HEK293 (cell line): ENCODE results near the gene PMEL.

Experiments used
- YY1 ChIP-seq: fragments of 450-650 bp; formaldehyde crosslinking; IDR thresholded peaks from 2 replicates; pipeline ENCODE4 v1.5.1; 2018; ENCODE audit warnings: missing biosample characterization, missing genetic modification characterization
- ZNF112 ChIP-seq: fragments of 450-650 bp; formaldehyde crosslinking; IDR thresholded peaks from 2 replicates; pipeline ENCODE4 v1.5.0; 2017; ENCODE audit warnings: missing biosample characterization, missing genetic modification characterization
- ZNF239 ChIP-seq: fragments of 450-650 bp; formaldehyde crosslinking; IDR thresholded peaks from 2 replicates; pipeline ENCODE4 v1.5.1; 2016; ENCODE audit warnings: missing biosample characterization, missing genetic modification characterization
- ZNF302 ChIP-seq: fragments of 450-650 bp; formaldehyde crosslinking; IDR thresholded peaks from 2 replicates; pipeline ENCODE4 v1.5.1; 2016; ENCODE audit warnings: missing biosample characterization, missing genetic modification characterization, low read depth
- ZNF350 ChIP-seq: fragments of 450-650 bp; formaldehyde crosslinking; IDR thresholded peaks from 2 replicates; pipeline ENCODE4 v1.5.0; 2017; ENCODE audit warnings: missing biosample characterization, mild to moderate bottlenecking, missing genetic modification characterization
- ZNF501 ChIP-seq: fragments of 450-650 bp; formaldehyde crosslinking; IDR thresholded peaks from 2 replicates; pipeline ENCODE4 v1.5.1; 2016; ENCODE audit warnings: missing biosample characterization, missing genetic modification characterization
- ZNF660 ChIP-seq: fragments of 450-650 bp; IDR thresholded peaks from 2 replicates; pipeline ENCODE4 v1.5.1; 2018; ENCODE audit warnings: missing biosample characterization, mild to moderate bottlenecking, missing genetic modification characterization
- ZNF701 ChIP-seq: fragments of 450-650 bp; formaldehyde crosslinking; IDR thresholded peaks from 2 replicates; pipeline ENCODE4 v1.5.1; 2016; ENCODE audit warnings: missing biosample characterization, missing genetic modification characterization
- ZNF76 ChIP-seq: fragments of 450-650 bp; formaldehyde crosslinking; IDR thresholded peaks from 2 replicates; pipeline ENCODE4; 2016; ENCODE audit warnings: low read depth, missing biosample characterization, missing genetic modification characterization, borderline replicate concordance
- TF ChIP-seq, protein P1 (sequence below): fragments of 450-650 bp; formaldehyde crosslinking; conservative IDR thresholded peaks from 2 replicates; pipeline ENCODE4 v1.5.1; 2016; ENCODE audit warnings: low read depth, missing biosample characterization, missing genetic modification characterization
- TF ChIP-seq, protein P2 (sequence below): fragments of 450-650 bp; formaldehyde crosslinking; IDR thresholded peaks from 2 replicates; pipeline ENCODE4 v1.5.1; 2016; ENCODE audit warnings: missing biosample characterization, missing genetic modification characterization, borderline replicate concordance
- TF ChIP-seq, protein P3 (sequence below): fragments of 450-650 bp; formaldehyde crosslinking; IDR thresholded peaks from 2 replicates; pipeline ENCODE4 v1.5.1; 2016; ENCODE audit warnings: missing biosample characterization, missing genetic modification characterization
- TF ChIP-seq, protein P4 (sequence below): fragments of 450-650 bp; formaldehyde crosslinking; IDR thresholded peaks from 2 replicates; pipeline ENCODE4 v1.5.1; 2016; ENCODE audit warnings: missing biosample characterization, missing genetic modification characterization
- TF ChIP-seq, protein P5 (sequence below): fragments of 450-650 bp; formaldehyde crosslinking; IDR thresholded peaks from 2 replicates; pipeline ENCODE4 v1.5.1; 2017; ENCODE audit warnings: missing biosample characterization, missing genetic modification characterization
- TF ChIP-seq, protein P6 (sequence below): fragments of 450-650 bp; formaldehyde crosslinking; IDR thresholded peaks from 2 replicates; pipeline ENCODE4 v1.5.1; 2016; ENCODE audit warnings: missing biosample characterization, missing genetic modification characterization
- TF ChIP-seq, protein P7 (sequence below): fragments of 450-650 bp; formaldehyde crosslinking; IDR thresholded peaks from 2 replicates; pipeline ENCODE4 v1.5.1; 2016; ENCODE audit warnings: missing biosample characterization, missing genetic modification characterization, low read depth
- TF ChIP-seq, protein P8 (sequence below): fragments of 450-650 bp; formaldehyde crosslinking; IDR thresholded peaks from 2 replicates; pipeline ENCODE4 v1.5.1; 2017; ENCODE audit warnings: missing biosample characterization, missing genetic modification characterization

Gene PMEL

DNA sequence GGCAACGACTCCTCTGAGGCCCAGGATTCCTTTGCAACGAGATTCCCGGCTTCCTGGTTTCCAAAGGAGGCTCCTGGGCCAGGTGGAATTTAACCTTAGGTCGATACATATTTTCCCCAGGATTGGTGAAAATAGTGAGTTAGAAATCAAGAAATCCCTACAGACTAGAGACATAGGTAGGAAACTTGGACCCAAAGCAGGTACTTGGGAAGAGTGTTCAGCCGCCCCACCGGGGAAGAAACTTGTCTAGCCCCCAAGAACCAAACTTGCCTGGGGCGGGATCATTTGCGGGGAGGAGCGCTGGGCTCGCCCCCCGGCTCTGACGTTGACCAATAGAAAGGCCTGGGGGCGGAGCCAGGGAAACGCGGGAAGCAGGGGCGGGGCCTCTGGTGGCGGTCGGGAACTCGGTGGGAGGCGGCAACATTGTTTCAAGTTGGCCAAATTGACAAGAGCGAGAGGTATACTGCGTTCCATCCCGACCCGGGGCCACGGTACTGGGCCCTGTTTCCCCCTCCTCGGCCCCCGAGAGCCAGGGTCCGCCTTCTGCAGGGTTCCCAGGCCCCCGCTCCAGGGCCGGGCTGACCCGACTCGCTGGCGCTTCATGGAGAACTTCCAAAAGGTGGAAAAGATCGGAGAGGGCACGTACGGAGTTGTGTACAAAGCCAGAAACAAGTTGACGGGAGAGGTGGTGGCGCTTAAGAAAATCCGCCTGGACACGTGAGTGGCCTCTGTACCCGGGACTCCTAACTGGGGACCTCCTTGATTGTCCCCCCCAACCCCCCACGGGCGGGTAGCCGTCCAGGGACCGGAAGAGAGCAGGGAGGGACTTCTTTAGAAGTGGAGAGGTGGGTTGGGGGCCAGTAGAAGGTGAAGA lies 803 bp upstream of the PMEL start, which contains the start of gene CDK2 (continued):
- no peak for TF ChIP-seq ZNF302
- TF ChIP-seq YY1 (tag by site-specific recombination): no peak
- TF ChIP-seq, protein P1, sequence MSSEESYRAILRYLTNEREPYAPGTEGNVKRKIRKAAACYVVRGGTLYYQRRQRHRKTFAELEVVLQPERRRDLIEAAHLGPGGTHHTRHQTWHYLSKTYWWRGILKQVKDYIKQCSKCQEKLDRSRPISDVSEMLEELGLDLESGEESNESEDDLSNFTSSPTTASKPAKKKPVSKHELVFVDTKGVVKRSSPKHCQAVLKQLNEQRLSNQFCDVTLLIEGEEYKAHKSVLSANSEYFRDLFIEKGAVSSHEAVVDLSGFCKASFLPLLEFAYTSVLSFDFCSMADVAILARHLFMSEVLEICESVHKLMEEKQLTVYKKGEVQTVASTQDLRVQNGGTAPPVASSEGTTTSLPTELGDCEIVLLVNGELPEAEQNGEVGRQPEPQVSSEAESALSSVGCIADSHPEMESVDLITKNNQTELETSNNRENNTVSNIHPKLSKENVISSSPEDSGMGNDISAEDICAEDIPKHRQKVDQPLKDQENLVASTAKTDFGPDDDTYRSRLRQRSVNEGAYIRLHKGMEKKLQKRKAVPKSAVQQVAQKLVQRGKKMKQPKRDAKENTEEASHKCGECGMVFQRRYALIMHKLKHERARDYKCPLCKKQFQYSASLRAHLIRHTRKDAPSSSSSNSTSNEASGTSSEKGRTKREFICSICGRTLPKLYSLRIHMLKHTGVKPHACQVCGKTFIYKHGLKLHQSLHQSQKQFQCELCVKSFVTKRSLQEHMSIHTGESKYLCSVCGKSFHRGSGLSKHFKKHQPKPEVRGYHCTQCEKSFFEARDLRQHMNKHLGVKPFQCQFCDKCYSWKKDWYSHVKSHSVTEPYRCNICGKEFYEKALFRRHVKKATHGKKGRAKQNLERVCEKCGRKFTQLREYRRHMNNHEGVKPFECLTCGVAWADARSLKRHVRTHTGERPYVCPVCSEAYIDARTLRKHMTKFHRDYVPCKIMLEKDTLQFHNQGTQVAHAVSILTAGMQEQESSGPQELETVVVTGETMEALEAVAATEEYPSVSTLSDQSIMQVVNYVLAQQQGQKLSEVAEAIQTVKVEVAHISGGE: peak; percentile 81
- TF ChIP-seq, protein P2, sequence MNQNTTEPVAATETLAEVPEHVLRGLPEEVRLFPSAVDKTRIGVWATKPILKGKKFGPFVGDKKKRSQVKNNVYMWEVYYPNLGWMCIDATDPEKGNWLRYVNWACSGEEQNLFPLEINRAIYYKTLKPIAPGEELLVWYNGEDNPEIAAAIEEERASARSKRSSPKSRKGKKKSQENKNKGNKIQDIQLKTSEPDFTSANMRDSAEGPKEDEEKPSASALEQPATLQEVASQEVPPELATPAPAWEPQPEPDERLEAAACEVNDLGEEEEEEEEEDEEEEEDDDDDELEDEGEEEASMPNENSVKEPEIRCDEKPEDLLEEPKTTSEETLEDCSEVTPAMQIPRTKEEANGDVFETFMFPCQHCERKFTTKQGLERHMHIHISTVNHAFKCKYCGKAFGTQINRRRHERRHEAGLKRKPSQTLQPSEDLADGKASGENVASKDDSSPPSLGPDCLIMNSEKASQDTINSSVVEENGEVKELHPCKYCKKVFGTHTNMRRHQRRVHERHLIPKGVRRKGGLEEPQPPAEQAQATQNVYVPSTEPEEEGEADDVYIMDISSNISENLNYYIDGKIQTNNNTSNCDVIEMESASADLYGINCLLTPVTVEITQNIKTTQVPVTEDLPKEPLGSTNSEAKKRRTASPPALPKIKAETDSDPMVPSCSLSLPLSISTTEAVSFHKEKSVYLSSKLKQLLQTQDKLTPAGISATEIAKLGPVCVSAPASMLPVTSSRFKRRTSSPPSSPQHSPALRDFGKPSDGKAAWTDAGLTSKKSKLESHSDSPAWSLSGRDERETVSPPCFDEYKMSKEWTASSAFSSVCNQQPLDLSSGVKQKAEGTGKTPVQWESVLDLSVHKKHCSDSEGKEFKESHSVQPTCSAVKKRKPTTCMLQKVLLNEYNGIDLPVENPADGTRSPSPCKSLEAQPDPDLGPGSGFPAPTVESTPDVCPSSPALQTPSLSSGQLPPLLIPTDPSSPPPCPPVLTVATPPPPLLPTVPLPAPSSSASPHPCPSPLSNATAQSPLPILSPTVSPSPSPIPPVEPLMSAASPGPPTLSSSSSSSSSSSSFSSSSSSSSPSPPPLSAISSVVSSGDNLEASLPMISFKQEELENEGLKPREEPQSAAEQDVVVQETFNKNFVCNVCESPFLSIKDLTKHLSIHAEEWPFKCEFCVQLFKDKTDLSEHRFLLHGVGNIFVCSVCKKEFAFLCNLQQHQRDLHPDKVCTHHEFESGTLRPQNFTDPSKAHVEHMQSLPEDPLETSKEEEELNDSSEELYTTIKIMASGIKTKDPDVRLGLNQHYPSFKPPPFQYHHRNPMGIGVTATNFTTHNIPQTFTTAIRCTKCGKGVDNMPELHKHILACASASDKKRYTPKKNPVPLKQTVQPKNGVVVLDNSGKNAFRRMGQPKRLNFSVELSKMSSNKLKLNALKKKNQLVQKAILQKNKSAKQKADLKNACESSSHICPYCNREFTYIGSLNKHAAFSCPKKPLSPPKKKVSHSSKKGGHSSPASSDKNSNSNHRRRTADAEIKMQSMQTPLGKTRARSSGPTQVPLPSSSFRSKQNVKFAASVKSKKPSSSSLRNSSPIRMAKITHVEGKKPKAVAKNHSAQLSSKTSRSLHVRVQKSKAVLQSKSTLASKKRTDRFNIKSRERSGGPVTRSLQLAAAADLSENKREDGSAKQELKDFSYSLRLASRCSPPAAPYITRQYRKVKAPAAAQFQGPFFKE (tag by site-specific recombination): no peak
- TF ChIP-seq, protein P3, sequence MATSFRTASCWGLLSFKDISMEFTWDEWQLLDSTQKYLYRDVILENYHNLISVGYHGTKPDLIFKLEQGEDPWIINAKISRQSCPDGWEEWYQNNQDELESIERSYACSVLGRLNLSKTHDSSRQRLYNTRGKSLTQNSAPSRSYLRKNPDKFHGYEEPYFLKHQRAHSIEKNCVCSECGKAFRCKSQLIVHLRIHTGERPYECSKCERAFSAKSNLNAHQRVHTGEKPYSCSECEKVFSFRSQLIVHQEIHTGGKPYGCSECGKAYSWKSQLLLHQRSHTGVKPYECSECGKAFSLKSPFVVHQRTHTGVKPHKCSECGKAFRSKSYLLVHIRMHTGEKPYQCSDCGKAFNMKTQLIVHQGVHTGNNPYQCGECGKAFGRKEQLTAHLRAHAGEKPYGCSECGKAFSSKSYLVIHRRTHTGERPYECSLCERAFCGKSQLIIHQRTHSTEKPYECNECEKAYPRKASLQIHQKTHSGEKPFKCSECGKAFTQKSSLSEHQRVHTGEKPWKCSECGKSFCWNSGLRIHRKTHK (tag by site-specific recombination): no peak
- TF ChIP-seq, protein P4, sequence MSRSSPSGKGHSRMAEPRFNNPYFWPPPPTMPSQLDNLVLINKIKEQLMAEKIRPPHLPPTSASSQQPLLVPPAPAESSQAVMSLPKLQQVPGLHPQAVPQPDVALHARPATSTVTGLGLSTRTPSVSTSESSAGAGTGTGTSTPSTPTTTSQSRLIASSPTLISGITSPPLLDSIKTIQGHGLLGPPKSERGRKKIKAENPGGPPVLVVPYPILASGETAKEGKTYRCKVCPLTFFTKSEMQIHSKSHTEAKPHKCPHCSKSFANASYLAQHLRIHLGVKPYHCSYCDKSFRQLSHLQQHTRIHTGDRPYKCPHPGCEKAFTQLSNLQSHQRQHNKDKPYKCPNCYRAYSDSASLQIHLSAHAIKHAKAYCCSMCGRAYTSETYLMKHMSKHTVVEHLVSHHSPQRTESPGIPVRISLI (tag by site-specific recombination): no peak
- TF ChIP-seq, protein P5, sequence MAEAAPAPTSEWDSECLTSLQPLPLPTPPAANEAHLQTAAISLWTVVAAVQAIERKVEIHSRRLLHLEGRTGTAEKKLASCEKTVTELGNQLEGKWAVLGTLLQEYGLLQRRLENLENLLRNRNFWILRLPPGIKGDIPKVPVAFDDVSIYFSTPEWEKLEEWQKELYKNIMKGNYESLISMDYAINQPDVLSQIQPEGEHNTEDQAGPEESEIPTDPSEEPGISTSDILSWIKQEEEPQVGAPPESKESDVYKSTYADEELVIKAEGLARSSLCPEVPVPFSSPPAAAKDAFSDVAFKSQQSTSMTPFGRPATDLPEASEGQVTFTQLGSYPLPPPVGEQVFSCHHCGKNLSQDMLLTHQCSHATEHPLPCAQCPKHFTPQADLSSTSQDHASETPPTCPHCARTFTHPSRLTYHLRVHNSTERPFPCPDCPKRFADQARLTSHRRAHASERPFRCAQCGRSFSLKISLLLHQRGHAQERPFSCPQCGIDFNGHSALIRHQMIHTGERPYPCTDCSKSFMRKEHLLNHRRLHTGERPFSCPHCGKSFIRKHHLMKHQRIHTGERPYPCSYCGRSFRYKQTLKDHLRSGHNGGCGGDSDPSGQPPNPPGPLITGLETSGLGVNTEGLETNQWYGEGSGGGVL (tag by site-specific recombination): peak; percentile 71
- TF ChIP-seq, protein P6, sequence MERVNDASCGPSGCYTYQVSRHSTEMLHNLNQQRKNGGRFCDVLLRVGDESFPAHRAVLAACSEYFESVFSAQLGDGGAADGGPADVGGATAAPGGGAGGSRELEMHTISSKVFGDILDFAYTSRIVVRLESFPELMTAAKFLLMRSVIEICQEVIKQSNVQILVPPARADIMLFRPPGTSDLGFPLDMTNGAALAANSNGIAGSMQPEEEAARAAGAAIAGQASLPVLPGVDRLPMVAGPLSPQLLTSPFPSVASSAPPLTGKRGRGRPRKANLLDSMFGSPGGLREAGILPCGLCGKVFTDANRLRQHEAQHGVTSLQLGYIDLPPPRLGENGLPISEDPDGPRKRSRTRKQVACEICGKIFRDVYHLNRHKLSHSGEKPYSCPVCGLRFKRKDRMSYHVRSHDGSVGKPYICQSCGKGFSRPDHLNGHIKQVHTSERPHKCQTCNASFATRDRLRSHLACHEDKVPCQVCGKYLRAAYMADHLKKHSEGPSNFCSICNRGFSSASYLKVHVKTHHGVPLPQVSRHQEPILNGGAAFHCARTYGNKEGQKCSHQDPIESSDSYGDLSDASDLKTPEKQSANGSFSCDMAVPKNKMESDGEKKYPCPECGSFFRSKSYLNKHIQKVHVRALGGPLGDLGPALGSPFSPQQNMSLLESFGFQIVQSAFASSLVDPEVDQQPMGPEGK (tag by site-specific recombination): peak; percentile 97
- no peak for TF ChIP-seq ZNF701
- no peak for TF ChIP-seq ZNF239
- TF ChIP-seq, protein P7, sequence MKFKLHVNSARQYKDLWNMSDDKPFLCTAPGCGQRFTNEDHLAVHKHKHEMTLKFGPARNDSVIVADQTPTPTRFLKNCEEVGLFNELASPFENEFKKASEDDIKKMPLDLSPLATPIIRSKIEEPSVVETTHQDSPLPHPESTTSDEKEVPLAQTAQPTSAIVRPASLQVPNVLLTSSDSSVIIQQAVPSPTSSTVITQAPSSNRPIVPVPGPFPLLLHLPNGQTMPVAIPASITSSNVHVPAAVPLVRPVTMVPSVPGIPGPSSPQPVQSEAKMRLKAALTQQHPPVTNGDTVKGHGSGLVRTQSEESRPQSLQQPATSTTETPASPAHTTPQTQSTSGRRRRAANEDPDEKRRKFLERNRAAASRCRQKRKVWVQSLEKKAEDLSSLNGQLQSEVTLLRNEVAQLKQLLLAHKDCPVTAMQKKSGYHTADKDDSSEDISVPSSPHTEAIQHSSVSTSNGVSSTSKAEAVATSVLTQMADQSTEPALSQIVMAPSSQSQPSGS (tag by site-specific recombination): no peak
- peak; percentile 57; the same call in 1 of the 2 replicates for TF ChIP-seq ZNF76
- TF ChIP-seq ZNF660: no peak
- TF ChIP-seq ZNF112: no peak
- TF ChIP-seq ZNF350 (tag by site-specific recombination): no peak
- TF ChIP-seq, protein P8, sequence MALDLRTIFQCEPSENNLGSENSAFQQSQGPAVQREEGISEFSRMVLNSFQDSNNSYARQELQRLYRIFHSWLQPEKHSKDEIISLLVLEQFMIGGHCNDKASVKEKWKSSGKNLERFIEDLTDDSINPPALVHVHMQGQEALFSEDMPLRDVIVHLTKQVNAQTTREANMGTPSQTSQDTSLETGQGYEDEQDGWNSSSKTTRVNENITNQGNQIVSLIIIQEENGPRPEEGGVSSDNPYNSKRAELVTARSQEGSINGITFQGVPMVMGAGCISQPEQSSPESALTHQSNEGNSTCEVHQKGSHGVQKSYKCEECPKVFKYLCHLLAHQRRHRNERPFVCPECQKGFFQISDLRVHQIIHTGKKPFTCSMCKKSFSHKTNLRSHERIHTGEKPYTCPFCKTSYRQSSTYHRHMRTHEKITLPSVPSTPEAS (tag by site-specific recombination): no peak
- TF ChIP-seq ZNF501 (tag by site-specific recombination): peak; percentile 68; the same call in 1 of the 2 replicates
